NCI-H128 (cell line): ENCODE results near the gene TPPP.

Source experiments
- DNase-seq: peaks from one replicate; lab custom pipeline; 2025; ENCODE audit not compliant: unreplicated experiment; lab: John Stamatoyannopoulos, UW

Gene TPPP

DNA sequence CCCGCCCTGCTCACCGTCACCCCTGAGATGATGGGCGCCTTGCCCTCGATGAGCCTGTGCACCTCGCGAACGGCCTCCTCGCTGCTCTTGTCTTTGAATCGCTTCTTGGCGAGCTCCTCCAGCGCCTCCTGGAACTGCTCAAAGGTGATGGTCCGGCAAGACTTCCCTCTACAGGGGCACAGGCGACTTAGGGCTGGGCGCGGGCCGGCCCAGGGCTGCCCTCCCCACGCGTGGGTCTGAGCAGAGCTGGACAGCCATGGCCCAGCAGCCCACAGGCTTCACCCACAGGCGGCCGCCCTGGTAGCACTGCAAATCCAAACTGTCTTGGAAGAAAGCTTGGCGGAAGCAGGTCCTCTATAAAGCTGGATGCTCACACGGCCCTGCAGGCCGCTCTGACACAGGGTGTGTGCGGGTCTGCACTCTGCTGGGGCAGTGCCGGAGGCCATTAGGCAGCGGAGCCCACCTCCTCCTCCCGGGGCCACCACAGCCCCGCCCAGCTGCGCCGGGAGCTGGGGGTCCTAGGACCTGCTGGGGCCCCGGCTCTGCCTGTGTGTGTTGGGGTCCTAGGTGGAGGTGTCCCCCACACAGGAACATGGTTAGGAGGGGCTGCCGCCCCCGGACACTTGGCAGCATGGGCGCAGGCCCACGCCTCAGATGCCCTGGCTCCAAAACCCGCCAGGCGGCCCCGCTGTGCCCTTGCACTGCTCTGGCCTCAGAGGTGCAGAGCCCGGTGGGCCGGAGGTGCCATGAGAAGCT lies 27.0 kb downstream of the TPPP start:
- no peak for DNase-seq

DNA sequence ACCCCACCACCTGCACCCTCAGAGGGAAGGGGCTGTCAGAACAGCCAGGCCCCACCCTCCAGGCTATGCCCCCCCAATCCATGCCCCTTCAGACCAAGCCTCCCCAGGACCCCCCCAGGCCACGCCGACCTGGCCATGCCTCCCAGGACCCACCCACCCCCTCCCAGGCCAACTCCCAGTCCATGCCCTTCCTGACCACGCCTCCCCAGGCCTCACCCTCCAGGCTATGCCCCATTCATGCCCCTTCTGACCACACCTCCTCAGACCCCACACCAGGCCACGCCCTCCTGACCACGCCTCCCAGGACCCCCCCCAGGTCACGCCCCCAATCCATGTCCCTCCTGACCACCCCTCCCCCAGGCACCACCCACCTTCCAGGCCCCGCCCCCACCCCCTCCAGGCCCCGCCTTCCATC lies 27.6 kb downstream of the TPPP start:
- DNase-seq, result no peak

DNA sequence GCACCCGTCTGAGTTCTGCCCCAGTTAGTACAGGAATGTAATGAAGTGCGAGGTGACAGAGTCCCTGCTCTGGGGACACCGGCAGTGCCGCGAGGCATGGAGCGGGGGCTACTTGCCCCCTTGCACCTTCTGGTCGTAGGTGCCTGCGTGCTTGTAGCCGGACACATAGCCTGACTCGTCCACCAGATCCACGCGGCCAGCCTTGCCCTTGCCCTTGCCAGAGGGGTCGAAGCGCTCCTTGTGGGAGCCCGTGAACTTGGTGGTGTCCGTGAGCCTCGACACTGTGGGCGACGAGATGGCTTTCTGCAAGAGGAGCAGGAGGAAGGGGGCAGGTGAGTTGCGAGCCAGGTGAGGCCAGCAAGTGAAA lies 28.2 kb downstream of the TPPP start:
- no peak for DNase-seq

DNA sequence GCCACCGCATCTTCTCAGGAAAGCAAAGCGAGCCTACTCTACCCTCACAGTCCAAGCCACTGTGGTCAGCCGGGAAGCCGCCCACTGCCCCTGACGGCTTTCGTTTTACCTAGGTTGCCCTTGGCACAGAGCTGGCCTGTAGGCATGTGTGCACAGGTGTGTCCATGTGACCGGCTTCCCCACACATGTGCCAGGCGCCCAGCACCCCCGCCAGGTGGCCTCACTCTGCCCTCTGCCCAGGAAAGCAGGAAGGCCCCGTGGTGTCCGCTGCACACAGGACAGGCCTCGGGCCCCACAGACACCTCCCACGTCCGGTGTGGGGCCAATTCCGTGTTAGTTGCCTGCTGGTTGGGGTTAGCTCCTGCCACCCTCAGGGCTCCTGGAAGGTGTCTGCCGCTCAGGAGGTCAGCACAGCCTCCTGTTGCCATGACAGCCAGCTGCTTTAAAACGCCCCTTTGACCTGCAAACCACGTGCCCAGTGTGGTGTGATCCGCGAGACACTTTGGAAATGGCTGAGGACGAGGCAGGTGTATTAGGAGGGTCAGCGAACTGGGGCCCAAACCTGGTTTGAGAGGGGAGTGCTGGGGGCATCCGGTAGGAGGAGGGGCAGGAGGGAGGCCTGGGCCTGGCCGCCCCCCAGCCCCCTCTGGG lies 28.7 kb downstream of the TPPP start:
- DNase-seq, result no peak

DNA sequence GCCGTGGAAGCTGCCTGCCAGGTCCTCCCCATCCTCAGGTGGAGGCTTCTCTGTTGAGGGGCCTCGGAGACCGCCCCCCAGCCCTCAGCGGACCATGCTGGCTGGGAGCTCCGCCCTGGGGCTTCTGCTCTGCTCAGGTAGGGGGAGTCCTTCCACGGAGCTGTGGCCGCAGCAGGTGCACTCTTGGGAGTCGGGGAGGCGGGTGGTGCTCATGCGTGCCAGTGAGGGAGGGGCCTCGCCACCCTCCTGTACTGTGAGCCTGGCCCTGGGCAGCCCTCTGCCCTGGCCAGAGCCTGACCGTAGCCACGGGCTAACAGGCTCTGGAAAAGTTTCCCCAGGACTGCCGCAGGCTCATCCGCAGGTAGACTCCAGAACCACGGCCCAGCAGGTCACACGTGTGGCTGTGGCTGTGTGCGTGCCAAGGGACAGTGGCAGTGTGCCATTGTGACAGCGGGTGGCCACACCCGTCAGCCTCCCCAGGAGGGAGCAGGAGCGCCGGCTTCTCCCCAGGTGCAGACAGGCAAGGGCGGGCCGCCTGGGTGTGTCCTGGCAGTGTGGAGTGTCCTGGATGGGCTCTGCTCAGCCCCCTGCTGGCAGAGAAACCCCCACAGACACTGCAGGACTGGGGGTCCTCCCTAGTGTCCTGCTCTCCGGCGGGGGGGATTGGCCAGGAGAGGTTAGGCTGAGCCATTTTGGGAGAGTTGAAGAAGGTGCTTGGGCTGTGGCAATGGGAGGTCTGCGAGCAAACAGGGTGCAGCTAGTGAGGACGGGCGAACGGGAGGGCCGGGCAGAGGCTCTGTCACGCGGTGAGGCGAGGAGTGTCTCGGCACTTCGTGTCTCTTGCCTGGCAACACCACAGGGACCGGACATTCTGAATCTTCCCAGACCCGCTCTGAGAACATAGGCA lies 29.5 kb downstream of the TPPP start:
- DNase-seq, result no peak

DNA sequence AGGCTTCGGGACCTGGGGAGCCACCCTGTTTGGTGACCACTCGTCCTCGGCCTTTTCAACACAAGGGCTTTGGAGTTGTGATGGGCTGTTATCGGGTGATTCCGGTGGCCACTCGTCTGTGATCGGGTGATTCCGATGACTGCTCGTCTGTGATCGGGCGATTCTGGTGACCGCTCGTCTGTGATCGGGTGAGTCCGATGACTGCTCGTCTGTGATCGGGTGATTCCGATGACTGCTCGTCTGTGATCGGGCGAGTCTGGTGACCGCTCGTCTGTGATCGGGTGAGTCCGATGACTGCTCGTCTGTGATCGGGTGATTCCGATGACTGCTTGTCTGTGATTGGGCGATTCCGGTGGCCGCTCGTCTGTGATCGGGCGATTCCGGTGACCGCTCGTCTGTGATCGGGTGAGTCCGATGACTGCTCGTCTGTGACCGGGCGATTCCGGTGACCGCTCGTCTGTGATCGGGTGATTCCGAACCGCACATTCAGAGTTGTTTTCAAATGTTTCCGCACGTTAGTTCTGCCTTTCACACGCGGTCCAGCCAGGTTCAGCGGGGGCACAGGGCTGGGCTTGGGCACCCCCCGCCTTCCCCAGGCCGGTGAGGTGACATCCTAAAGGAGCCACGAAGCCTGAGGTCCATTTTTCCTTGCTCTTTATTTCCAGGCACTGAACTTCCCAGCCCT lies 30.3 kb downstream of the TPPP start:
- no peak for DNase-seq

DNA sequence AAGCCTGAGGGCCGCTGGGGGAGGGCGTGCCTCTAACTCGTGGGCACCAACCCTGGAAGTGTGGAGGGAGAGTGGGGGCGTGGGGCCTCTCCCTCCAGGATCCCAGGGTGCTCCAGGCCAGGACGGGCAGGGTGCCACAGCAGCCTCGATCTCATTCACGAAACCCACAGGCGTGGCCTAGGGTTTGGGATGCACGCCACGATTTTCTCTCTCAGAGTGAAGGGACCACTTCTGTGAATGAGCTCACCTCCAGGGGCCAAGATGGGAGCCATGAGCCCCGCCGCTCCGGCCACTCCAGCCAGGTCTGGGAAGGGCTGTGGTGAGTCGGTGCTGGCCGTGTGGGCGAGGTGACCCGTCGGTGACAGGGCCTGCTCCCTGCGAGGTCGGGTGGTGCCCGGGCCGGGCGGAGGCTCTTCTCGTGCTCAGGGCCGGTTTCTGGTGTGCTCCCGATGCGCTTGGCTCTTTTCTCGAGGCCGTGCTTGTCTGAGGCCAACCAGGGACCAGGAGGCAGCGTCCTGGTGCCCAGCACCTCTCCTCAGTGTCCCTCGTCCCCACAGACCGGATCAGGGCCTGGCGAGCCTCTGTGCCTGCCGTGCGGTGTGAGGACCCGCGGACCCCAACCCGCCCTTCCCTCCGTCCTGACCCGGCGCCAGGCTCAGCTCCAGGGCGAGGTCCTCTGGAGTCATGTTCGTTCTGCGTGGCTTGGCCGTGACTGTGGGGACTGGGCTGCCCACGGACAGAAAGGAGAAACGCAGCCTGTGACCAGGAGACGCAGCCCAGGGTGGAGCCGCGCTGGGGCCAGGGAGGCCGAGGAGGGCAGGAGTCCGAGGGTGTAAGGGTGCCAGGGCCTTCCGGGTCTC lies 31.0 kb downstream of the TPPP start:
- no peak for DNase-seq

DNA sequence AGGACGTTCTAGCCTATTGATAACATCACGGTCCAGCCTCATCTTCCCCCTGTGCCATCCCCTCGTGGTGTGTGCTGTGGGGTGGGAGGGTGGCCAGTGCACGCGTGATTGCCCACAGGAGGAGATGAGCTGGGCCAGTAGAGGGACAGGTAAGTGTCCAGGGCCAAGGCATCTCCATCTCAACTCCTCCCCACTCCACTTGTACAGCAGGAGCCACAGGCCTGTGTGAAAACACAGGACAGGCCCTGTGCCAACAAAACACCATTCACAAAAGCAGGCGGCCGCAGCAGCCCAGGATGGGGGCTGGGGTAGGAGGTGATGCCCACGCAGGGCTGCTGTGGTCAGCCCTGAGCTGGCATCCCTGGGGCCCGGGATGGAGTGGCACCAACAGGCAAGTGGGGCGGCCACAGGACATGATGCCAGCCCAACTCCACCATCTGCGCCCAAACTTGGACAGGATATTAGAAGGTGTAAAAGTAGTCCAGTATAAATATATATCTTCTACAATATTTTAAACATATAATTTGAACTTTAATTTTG lies 32.6 kb downstream of the TPPP start:
- no peak for DNase-seq

DNA sequence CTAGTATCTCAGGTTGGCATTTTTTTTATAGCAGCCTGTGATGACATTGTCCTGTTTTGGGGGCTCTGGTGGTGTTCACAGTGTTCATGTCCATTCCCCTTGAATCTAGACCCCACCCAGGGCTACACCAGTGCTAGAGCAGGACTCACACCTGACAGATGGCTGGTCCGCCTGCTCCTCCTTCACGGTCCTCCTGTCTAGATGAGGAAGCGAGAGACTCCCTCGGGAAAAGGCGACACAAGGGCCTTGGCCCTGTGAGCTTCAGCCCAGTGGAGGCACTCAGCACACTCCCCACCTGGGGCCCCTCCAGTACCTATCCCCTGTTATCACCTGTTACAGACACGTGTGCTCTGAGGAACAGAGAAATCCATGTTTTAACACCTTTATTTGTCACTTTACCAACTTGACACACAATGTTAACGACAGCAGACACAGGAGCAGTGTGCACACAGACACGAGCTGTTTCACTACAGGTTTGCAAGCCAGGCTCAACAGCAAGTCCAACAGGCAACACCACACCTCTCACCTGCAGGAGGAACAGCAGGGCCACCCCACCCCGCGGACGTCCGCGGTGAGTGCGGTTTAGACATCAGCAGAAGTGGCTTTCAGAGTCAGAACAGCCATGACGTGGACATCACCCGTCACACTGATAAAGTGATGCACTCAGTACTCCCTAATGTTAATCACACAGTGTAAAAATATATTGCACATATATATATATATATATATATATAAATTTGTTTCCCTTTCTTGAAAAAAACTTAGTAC lies 33.5 kb downstream of the TPPP start:
- no peak for DNase-seq

DNA sequence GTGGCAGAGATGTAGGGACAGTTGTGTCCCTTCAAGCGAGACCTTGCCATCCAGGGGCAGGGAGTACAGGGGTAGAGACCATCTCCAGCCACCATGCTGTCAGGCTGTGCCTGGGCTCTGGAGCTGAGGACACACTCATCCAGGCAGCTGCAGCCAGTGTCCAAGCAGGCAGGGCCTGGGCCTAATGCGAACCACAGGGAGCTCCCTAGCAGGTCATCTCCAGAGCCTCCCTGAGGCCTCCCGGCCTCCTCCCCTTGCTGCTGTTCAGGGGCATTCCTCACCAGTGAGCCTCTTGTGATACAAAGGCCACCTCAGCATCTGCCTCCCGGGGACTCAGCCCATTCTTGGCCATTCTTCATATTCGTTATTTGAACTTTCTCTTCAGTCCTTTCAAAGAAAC lies 35.0 kb downstream of the TPPP start:
- DNase-seq, result no peak

DNA sequence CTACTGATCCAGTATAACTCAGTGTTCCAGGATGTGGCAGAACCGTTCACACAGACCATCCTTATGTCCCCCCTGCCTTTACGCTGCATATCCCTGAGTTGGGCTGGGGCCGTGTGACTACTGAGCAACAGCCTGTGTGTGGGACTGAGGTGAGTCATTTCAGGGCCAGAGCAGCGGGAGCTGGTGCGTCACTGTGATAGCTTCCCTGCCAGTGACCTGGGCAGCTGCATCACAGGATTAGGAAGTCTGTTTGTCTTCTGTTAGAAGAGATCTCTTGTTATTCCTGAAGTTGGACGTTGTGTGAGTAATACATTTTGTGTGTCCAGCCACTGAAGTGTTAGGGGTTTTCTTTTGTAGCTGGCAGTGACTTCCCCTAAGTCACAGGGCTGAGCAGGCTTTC lies 35.6 kb downstream of the TPPP start:
- no peak for DNase-seq

DNA sequence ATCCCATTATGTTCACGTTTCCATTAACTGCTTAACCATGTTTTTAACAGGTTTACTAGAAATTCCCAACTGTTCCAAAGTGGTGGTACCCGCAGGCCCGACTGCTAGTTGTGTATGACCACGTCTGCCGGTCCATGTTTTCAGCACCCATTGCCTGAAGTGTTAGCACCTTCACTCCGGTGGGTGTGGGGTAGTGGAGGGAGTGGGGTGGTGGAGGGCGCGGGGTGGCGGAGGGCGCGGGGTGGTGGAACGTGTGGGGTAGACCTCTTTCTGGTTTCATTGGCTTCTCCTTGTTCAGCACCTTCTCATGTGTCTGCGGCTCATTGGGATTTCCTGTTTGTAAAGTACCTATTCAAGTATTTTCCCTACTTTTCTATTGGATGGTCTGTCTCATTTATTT lies 37.7 kb downstream of the TPPP start:
- no peak for DNase-seq

DNA sequence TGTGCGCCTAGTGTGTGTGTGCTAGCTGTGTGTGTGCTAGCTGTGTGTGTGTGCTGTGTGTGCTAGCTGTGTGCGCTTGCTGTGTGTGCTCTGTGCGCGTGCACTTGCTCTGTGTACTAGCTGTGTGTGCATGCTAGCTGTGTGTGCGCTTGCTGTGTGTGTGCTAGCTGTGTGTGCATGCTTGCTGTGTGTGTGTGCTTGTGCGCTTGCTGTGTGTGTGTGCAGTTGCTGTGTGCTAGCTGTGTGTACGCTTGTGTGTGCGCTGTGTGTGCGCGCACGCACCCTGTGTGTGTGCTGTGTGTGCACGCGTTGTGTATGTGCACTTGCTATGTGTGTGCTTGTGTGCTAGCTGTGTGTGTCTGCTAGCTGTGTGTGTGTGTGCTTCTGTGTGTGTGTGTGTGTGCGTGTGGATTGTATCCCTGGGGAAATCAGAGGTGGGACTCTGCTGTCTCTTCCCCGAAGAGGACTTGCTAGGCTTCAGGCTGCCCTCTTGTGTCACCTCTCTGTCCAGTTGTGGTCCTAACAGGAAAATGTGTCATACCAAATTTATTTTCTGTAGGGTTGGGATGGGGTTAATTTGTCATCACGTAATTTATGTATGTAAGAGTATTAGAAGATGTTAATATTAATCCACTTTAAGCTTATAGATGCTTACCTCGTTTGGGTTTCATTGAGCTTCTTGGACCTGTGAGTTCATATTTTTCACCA lies 38.9 kb downstream of the TPPP start:
- DNase-seq, result no peak

DNA sequence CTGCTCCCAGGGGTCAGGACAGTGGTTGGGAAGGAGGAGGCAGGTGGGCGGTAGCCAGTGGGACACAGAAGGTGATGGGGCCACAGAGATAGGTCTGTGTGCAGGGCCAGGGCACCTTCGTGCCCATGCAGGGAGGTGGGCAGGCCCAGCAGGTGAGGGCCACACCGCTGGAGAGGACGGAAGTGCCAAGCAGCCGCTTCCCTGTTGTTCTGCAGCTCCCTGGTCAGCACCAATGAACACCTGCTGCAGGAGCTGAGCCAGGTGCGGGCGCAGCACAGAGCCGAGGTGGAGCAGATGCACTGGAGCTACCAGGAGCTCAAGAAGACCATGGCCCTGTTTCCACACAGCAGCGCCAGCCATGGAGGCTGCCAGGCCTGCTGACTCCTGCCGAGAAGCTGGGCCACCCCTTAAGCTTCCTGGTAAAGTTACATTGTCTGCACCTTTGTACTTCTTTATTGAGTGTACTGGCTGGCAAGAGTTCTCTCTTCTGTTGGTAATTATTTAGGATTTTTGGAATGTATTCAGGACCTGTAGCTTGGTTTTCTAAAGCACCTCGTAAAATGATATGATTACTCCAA lies 40.3 kb downstream of the TPPP start:
- DNase-seq, result no peak

DNA sequence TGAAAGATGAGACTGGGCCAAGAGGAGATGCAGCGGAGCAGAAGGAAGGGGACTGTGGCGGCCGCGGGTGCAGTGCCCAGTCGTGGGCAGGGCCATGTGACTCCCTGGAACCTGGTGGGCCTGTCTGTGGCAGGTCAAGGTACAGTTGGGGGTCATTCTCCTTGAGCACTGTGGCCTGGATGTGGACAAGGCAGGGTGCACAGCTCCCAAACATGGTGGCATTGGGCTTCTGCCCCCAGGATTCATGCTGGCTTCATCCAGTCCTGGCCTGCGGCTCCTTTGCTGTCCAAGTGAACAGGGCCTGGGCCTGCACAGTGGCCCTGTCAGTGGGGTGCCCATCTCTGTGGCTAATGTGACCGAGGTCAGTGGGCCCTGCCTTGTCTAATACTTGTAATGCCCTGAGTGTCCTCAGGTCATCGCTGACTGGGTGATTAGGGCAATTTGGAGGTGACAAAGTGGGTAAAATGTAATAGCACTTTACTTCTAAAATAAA lies 41.1 kb downstream of the TPPP start:
- DNase-seq, result no peak

DNA sequence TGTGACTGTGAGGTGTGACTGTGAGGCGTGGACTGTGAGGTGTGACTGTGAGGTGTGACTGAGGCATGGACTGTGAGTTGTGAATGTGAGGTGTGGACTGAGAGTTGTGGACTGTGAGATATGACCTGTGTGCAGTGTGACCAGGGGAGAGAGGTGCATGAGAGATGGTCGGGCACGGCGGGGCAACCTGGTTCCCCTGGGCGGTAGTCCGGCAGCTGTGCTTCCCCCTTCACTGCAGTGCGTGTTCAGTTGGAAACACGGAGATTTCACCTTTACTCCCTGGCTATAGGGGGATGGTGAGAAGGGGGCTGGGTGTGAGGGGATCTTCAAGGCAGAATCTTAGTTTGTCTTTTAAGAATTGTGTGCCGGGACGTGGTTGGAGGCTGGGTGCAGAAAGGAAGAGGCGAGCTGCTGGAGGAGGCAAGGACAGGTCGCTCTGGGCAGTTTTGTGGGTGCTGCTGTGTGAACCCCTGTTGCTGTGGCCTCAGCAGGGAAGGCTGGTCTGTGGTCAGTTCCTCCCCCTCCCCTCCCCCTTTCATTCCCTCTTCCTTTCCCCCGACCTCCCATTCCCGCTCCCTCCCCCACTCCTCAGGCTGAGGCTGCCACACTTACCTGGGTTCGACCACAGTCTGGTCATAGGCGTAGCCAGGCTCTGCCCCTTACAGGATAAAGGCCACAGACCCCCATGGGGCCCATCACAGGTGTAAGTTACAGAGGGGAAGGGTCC lies 41.7 kb downstream of the TPPP start:
- DNase-seq, result no peak

DNA sequence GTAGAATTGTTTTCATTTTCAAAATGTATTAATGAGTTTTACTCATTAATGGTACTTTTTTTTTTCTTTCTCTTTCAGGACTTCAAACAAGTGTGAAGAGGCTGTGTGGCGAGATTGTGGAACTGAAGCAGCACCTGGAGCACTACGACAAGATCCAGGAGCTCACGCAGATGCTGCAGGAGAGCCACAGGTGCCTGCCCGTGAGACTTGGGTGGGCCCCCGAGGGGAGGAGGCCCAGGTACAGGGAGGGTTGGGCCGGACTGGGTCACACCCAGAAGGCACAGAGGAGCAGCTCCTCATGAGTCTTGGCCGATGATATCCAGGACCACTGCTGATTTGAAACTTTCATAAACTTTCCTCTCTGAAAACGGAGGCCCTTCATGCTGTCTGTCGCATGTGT lies 45.4 kb downstream of the TPPP start:
- DNase-seq, result no peak

DNA sequence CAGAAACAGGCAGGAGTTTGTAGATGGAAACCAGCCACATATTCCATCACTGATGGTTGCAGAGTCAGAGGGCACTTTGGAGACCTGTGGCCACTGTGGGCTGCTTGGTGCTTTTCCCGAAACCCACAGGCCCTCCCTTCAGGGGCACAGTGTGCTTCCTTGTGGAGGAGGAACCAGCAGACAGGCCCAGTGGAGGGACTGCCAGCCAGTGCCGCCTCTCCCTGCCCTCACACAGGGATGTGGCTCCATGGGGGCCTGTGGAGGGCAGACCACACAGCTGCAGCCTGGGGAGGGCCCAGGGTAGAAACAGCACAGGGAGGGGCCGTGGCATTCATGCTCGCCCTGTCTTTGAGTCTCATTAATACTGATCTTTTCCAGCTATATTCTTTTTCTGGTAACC lies 45.8 kb downstream of the TPPP start:
- no peak for DNase-seq
